ENCODE data around the gene ATG101. TPM values are rescaled to one million over a fixed set of nuclear protein-coding genes. Genes with fewer than 3 reads are reported as not detected.

The ATG101 gene
- total and polyA plus RNA-seq, 8 donors = 19.7 to 42.4 (median 25.1) TPM

- intact Hi-C loops (cut with DNase I) = no loop called here
- Histone ChIP-seq H3K27me3 (peaks cover 0 to 2% of the 10 kb centered on the region in 2 donors), H3K27ac (peak overlapping the region; percentile 73 to 87), H3K4me1 (peaks cover 24 to 48% of the 10 kb centered on the region in 2 donors), H3K4me3 (no peak overlapping the region), H3K9me3 (no peaks in the 10 kb centered on the region), H3K36me3 (no peaks in the 10 kb centered on the region)
- DNase-seq (peak in 2 of 4 donors; percentile 77 to 85), ATAC-seq (peak; percentile 57)
- TF ChIP-seq CTCF (IDR thresholded peaks at IDR 0.05) = no peak
Measured at GRCh38 chr12:52044292-52044983, 25.3 kb upstream of the ATG101 start.

GRCh38 chr12:52045794-52046199 is 24.0 kb upstream of the ATG101 start:
- ATAC-seq (peak; percentile 50), DNase-seq (peak in 2 of 4 donors; percentile 87 to 89)
- intact Hi-C loops (cut with DNase I) = no loop called here
- Histone ChIP-seq H3K9me3 (no peaks in the 10 kb centered on the region), H3K27ac (peak overlapping the region; percentile 73 to 87), H3K4me1 (peaks cover 32 to 60% of the 10 kb centered on the region in 2 donors), H3K27me3 (peaks cover 0 to 15% of the 10 kb centered on the region in 2 donors), H3K4me3 (no peak overlapping the region), H3K36me3 (no peaks in the 10 kb centered on the region)
- no peak for TF ChIP-seq CTCF (IDR thresholded peaks at IDR 0.05)

GRCh38 chr12:52046859-52047258 is 22.9 kb upstream of the ATG101 start:
- Histone ChIP-seq H3K4me1 (peaks cover 32 to 71% of the 10 kb centered on the region in 2 donors), H3K9me3 (no peaks in the 10 kb centered on the region), H3K4me3 (no peak overlapping the region), H3K27ac (no peak overlapping the region), H3K36me3 (no peaks in the 10 kb centered on the region), H3K27me3 (peaks cover 0 to 26% of the 10 kb centered on the region in 2 donors)
- intact Hi-C loops (cut with DNase I) = no loop called here
- TF ChIP-seq CTCF (IDR thresholded peaks at IDR 0.05) = no peak
- no peak for DNase-seq
- ATAC-seq = no peak

GRCh38 chr12:52049286-52049685 is 20.5 kb upstream of the ATG101 start:
- H3K27me3 ChIP-seq = peaks cover 0 to 27% of the 10 kb centered on the region in 2 donors
- DNase-seq (no peak), ATAC-seq (no peak)
- H3K4me1 ChIP-seq = peaks cover 27 to 72% of the 10 kb centered on the region in 2 donors
- no peak overlapping the region for H3K27ac ChIP-seq
- TF ChIP-seq CTCF (IDR thresholded peaks at IDR 0.05) = no peak
- no peaks in the 10 kb centered on the region for H3K9me3 ChIP-seq
- peaks cover 0 to 5% of the 10 kb centered on the region in 2 donors for H3K36me3 ChIP-seq
- intact Hi-C loops (cut with DNase I) = no loop called here
- no peak overlapping the region for H3K4me3 ChIP-seq

- intact Hi-C loops (cut with DNase I) = no loop called here
- ATAC-seq (no peak), DNase-seq (no peak)
- Histone ChIP-seq H3K36me3 (peaks cover 0 to 9% of the 10 kb centered on the region in 2 donors), H3K27me3 (peaks cover 0 to 27% of the 10 kb centered on the region in 2 donors), H3K4me3 (no peak overlapping the region), H3K9me3 (no peaks in the 10 kb centered on the region), H3K27ac (peak overlapping the region in 1 of 2 donors; percentile 96), H3K4me1 (peaks cover 25 to 68% of the 10 kb centered on the region in 2 donors)
- TF ChIP-seq CTCF (IDR thresholded peaks at IDR 0.05) = no peak
Measured at GRCh38 chr12:52049688-52050087, 20.1 kb upstream of the ATG101 start.
